HL-60 (cell line): Measurements from ENCODE around the gene BRME1.
"Not testable (repeated sequence)": the region's sequence is repeated elsewhere in the genome, so short reads cannot be mapped to it uniquely, and the experiment has no call there.

Experiments used
- DNase-seq, 2 experiments: peaks; one replicate each; pipeline ENCODE4 v3.0.0-alpha.2; 2010 to 2020; ENCODE audit warnings: low read depth in 1 of 2, low spot score in 1 of 2
- H3K27ac ChIP-seq: fragments of 250-450 bp; sonication (Bioruptor Pico); replicated peaks from 2 replicates; pipeline ENCODE4 v1.5.1; 2020; ENCODE audit warnings: mild to moderate bottlenecking, moderate library complexity
- H3K27me3 ChIP-seq: fragments of 250-450 bp; sonication (Bioruptor Pico); 2 replicates; pipeline ENCODE4 v1.5.1; 2021; ENCODE audit warnings: mild to moderate bottlenecking, moderate library complexity; ENCODE audit not compliant: insufficient read depth, poor library complexity, severe bottlenecking
- H3K4me3 ChIP-seq: replicated peaks from 2 replicates; pipeline ENCODE4 v1.5.1; 2011; ENCODE audit warnings: mild to moderate bottlenecking, control low read depth, low read length; ENCODE audit not compliant: insufficient read depth
- CTCF ChIP-seq: IDR thresholded peaks from one replicate; pipeline ENCODE4 v1.5.1; 2011; ENCODE audit warnings: low read length, control low read depth, inconsistent platforms; ENCODE audit not compliant: insufficient read depth
- GABPA ChIP-seq: IDR thresholded peaks from 2 replicates; pipeline ENCODE4 v1.6.1; 2012; ENCODE audit warnings: low read depth
- POLR2AphosphoS5 ChIP-seq: IDR thresholded peaks from 2 replicates; pipeline ENCODE4 v1.6.1; 2012; ENCODE audit warnings: low read depth
- REST ChIP-seq: IDR thresholded peaks from 2 replicates; pipeline ENCODE4 v1.6.1; 2012; ENCODE audit warnings: low read depth; ENCODE audit not compliant: insufficient replicate concordance
- SPI1 ChIP-seq: IDR thresholded peaks from 2 replicates; pipeline ENCODE4 v1.6.1; 2012; ENCODE audit warnings: low read depth, mild to moderate bottlenecking, borderline replicate concordance

BRME1 gene

GRCh38 chr19:13859361-13859880 lies 46.5 kb downstream of the BRME1 start:
- no peak for DNase-seq
- no peak overlapping the region for H3K27ac ChIP-seq
- peaks cover 5% of the 10 kb centered on the region for H3K27me3 ChIP-seq
- no peak for TF ChIP-seq GABPA
- no peak for TF ChIP-seq REST
- TF ChIP-seq POLR2AphosphoS5 = no peak
- TF ChIP-seq SPI1 = no peak
- no peak for TF ChIP-seq CTCF
- H3K4me3 ChIP-seq = no peak overlapping the region

GRCh38 chr19:13856497-13856896 lies 49.4 kb downstream of the BRME1 start:
- no peak overlapping the region for H3K4me3 ChIP-seq
- H3K27me3 ChIP-seq = no peaks in the 10 kb centered on the region
- no peak for TF ChIP-seq GABPA
- no peak for TF ChIP-seq POLR2AphosphoS5
- TF ChIP-seq CTCF = no peak
- TF ChIP-seq REST = no peak
- TF ChIP-seq SPI1 = no peak
- no peak for DNase-seq
- no peak overlapping the region for H3K27ac ChIP-seq

GRCh38 chr19:13852171-13852707 lies 53.7 kb downstream of the BRME1 start:
- H3K27ac ChIP-seq, DNase-seq, H3K27me3 ChIP-seq, H3K4me3 ChIP-seq: not testable (repeated sequence)

GRCh38 chr19:13851734-13852114 lies 54.2 kb downstream of the BRME1 start:
- H3K27me3 ChIP-seq, H3K4me3 ChIP-seq, DNase-seq, H3K27ac ChIP-seq: not testable (repeated sequence)
